Memory B cell (primary cell): ENCODE results near the gene ZNF385C.

ENCODE experiments used
- ATAC-seq: fragments of 150-1000 bp; cut with Tn5 transposase; 2 replicates; pipeline ENCODE4 v1.10.0; 2021; ENCODE audit warnings: low read depth, mild to moderate bottlenecking, moderate library complexity
- DNase-seq, 2 donors: peaks; one replicate each; pipeline ENCODE4 v3.0.0; 2022; ENCODE audit warnings: low spot score in 2 of 2
- H3K27ac Mint-ChIP-seq: one replicate; pipeline ENCODE4 v1.8.0; 2022; ENCODE audit warnings: mild to moderate bottlenecking, moderate library complexity, mixed read lengths
- H3K27me3 Mint-ChIP-seq: one replicate; pipeline ENCODE4 v1.8.0; 2022; ENCODE audit warnings: mixed read lengths
- H3K36me3 Mint-ChIP-seq: one replicate; pipeline ENCODE4 v1.8.0; 2022; ENCODE audit warnings: mild to moderate bottlenecking, mixed read lengths
- H3K4me1 Mint-ChIP-seq: one replicate; pipeline ENCODE4 v1.8.0; 2022; ENCODE audit warnings: mixed read lengths
- H3K4me3 Mint-ChIP-seq: one replicate; pipeline ENCODE4 v1.8.0; 2022; ENCODE audit warnings: mild to moderate bottlenecking, moderate library complexity, mixed read lengths
- H3K9me3 Mint-ChIP-seq: one replicate; pipeline ENCODE4 v1.8.0; 2022; ENCODE audit warnings: mixed read lengths

ZNF385C gene

DNA sequence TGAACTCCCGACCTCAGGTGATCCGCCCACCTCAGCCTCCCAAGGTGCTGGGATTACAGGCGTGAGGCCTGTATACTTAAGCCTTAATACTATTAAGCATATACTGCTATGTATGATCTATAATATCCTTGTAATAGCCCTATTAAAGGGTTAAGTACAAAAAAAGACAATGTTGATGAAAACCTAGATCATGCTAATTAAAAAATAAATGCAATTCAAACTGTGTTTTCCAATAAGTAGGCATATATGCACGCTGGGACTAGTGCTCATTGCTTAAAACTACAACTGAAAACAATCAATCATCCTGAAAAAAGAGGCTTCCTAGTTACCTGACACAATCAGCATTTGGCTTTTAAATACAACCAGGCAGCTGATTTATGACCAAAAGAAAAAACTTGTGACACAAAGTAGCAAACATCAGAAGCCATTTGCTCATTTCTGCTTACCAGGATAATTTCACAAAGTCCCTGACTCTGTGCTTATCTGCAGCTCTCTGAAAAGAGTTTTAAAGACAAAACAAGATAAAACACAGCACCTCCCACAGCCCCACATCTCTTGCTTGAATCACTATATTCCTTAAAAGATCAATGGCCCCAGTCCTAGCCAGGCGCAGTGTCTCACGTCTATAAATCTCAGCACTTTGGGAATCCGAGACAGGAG, 11.1 kb downstream of the ZNF385C start:
- Mint-ChIP-seq H3K36me3 (no peaks in the 10 kb centered on the region), H3K27me3 (peaks cover 7% of the 10 kb centered on the region), H3K4me1 (no peaks in the 10 kb centered on the region), H3K4me3 (no peak overlapping the region), H3K9me3 (no peaks in the 10 kb centered on the region), H3K27ac (no peak overlapping the region)
- ATAC-seq (no peak), DNase-seq (no peak)

GRCh38 chr17:42081516-42082129, 16.6 kb downstream of the ZNF385C start:
- H3K9me3 Mint-ChIP-seq = no peaks in the 10 kb centered on the region
- H3K36me3 Mint-ChIP-seq = no peaks in the 10 kb centered on the region
- no peak overlapping the region for H3K27ac Mint-ChIP-seq
- peaks cover 2% of the 10 kb centered on the region for H3K27me3 Mint-ChIP-seq
- DNase-seq (no peak), ATAC-seq (no peak)
- no peaks in the 10 kb centered on the region for H3K4me1 Mint-ChIP-seq
- H3K4me3 Mint-ChIP-seq = no peak overlapping the region

DNA sequence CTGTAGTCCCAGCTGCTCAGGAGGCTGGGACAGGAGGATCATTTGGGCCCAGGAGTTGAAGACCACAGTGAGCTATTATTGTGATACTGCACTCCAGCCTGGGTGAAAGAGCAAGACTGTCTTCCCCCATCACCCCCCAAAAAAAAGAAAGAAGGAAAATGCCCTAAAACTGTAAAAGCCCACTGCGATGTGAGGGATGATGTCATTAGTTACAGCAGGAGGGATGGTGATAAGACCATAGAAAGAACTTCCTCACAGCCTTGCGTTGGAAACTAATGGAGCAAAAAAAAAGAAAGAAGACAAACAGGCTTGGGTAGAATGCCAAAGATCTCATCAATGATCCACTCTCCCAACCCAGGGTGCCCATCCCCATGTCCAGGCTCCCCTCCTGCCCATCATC, 18.7 kb downstream of the ZNF385C start:
- no peak for ATAC-seq
- no peak overlapping the region for H3K4me3 Mint-ChIP-seq
- no peaks in the 10 kb centered on the region for H3K9me3 Mint-ChIP-seq
- no peaks in the 10 kb centered on the region for H3K36me3 Mint-ChIP-seq
- no peaks in the 10 kb centered on the region for H3K4me1 Mint-ChIP-seq
- peaks cover 4% of the 10 kb centered on the region for H3K27me3 Mint-ChIP-seq
- no peak overlapping the region for H3K27ac Mint-ChIP-seq
- DNase-seq = no peak

- Mint-ChIP-seq H3K4me1 (no peaks in the 10 kb centered on the region), H3K4me3 (no peak overlapping the region), H3K9me3 (no peaks in the 10 kb centered on the region), H3K27ac (no peak overlapping the region), H3K27me3 (peaks cover 4% of the 10 kb centered on the region), H3K36me3 (no peaks in the 10 kb centered on the region)
- ATAC-seq (no peak), DNase-seq (no peak)
Measured at GRCh38 chr17:42078396-42079043, 19.8 kb downstream of the ZNF385C start.

DNA sequence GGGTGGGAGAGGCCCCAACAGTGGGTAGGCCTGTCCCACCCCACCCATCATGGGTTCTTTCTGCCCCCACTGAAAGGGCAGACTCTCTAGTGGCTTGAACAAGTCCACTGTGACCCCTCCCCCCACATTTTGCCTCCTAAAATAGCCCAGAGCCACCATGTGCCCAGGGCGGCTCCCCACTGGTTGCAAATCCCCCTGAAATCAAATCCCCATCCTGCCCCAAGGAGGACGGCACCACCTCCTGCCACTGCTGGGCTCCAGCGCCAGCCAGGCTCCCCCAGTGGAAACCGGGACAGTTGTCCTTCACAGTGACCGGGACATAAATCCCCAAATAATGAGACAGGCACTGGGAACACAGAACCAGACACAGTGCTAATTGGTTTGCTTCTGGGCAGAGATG, 20.5 kb downstream of the ZNF385C start:
- no peak overlapping the region for H3K4me3 Mint-ChIP-seq
- peaks cover 7% of the 10 kb centered on the region for H3K27me3 Mint-ChIP-seq
- DNase-seq (no peak), ATAC-seq (no peak)
- H3K27ac Mint-ChIP-seq = no peak overlapping the region
- no peaks in the 10 kb centered on the region for H3K9me3 Mint-ChIP-seq
- no peaks in the 10 kb centered on the region for H3K36me3 Mint-ChIP-seq
- H3K4me1 Mint-ChIP-seq = peaks cover 3% of the 10 kb centered on the region

GRCh38 chr17:42076797-42077559, 21.3 kb downstream of the ZNF385C start:
- DNase-seq (no peak), ATAC-seq (no peak)
- Mint-ChIP-seq H3K36me3 (no peaks in the 10 kb centered on the region), H3K4me3 (no peak overlapping the region), H3K4me1 (peaks cover 6% of the 10 kb centered on the region), H3K27me3 (peaks cover 4% of the 10 kb centered on the region), H3K27ac (no peak overlapping the region), H3K9me3 (no peaks in the 10 kb centered on the region)

GRCh38 chr17:42075789-42076188, 22.5 kb downstream of the ZNF385C start:
- H3K4me1 Mint-ChIP-seq = peaks cover 9% of the 10 kb centered on the region
- H3K4me3 Mint-ChIP-seq = no peak overlapping the region
- DNase-seq (no peak), ATAC-seq (no peak)
- H3K9me3 Mint-ChIP-seq = no peaks in the 10 kb centered on the region
- H3K27me3 Mint-ChIP-seq = peaks cover 4% of the 10 kb centered on the region
- no peak overlapping the region for H3K27ac Mint-ChIP-seq
- no peaks in the 10 kb centered on the region for H3K36me3 Mint-ChIP-seq

- peaks cover 4% of the 10 kb centered on the region for H3K27me3 Mint-ChIP-seq
- no peaks in the 10 kb centered on the region for H3K36me3 Mint-ChIP-seq
- no peaks in the 10 kb centered on the region for H3K9me3 Mint-ChIP-seq
- H3K27ac Mint-ChIP-seq = no peak overlapping the region
- ATAC-seq = peak; percentile 74
- peak overlapping the region; percentile 76 for H3K4me3 Mint-ChIP-seq
- H3K4me1 Mint-ChIP-seq = peaks cover 9% of the 10 kb centered on the region
- no peak for DNase-seq
Measured at GRCh38 chr17:42072323-42073187, 25.7 kb downstream of the ZNF385C start.

GRCh38 chr17:42071810-42072209, 26.5 kb downstream of the ZNF385C start:
- H3K36me3 Mint-ChIP-seq = no peaks in the 10 kb centered on the region
- H3K9me3 Mint-ChIP-seq = no peaks in the 10 kb centered on the region
- H3K4me3 Mint-ChIP-seq = peak overlapping the region; percentile 15
- ATAC-seq (no peak), DNase-seq (no peak)
- peaks cover 5% of the 10 kb centered on the region for H3K27me3 Mint-ChIP-seq
- no peak overlapping the region for H3K27ac Mint-ChIP-seq
- peaks cover 11% of the 10 kb centered on the region for H3K4me1 Mint-ChIP-seq

GRCh38 chr17:42068979-42069378, 29.3 kb downstream of the ZNF385C start:
- Mint-ChIP-seq H3K36me3 (no peaks in the 10 kb centered on the region), H3K9me3 (no peaks in the 10 kb centered on the region), H3K27me3 (peaks cover 6% of the 10 kb centered on the region), H3K4me3 (no peak overlapping the region), H3K4me1 (peaks cover 13% of the 10 kb centered on the region), H3K27ac (no peak overlapping the region)
- ATAC-seq (no peak), DNase-seq (no peak)

- Mint-ChIP-seq H3K27me3 (peaks cover 4% of the 10 kb centered on the region), H3K27ac (no peak overlapping the region), H3K36me3 (no peaks in the 10 kb centered on the region), H3K9me3 (no peaks in the 10 kb centered on the region), H3K4me3 (no peak overlapping the region), H3K4me1 (peaks cover 17% of the 10 kb centered on the region)
- ATAC-seq (peak; percentile 53), DNase-seq (peak; percentile 72 to 78)
Measured at GRCh38 chr17:42067371-42068091, 30.7 kb downstream of the ZNF385C start.

DNA sequence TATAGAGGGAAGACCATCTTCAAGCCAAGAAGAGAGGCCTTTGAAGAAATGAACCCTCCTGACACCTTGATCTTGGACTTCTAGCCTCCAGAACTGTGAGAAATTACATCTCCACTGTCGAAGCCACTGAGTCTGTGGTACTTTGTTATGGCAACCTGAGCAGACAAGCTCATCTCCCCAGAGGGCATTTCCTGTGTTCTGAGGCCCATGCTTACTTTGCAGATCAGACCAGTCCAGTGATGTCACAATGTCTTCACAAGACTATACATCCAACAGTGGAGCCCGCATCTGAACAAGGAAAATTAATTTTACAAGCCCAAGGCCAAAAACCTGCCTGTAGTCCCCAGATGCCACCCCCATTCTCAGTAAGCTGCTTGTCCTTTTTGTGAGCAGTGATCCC, 33.1 kb downstream of the ZNF385C start:
- H3K36me3 Mint-ChIP-seq = no peaks in the 10 kb centered on the region
- no peaks in the 10 kb centered on the region for H3K9me3 Mint-ChIP-seq
- peaks cover 12% of the 10 kb centered on the region for H3K4me1 Mint-ChIP-seq
- no peak overlapping the region for H3K4me3 Mint-ChIP-seq
- DNase-seq (no peak), ATAC-seq (no peak)
- H3K27me3 Mint-ChIP-seq = peaks cover 4% of the 10 kb centered on the region
- no peak overlapping the region for H3K27ac Mint-ChIP-seq

GRCh38 chr17:42062681-42063080, 35.6 kb downstream of the ZNF385C start:
- Mint-ChIP-seq H3K4me1 (peaks cover 12% of the 10 kb centered on the region), H3K4me3 (no peak overlapping the region), H3K9me3 (no peaks in the 10 kb centered on the region), H3K27ac (no peak overlapping the region), H3K27me3 (peaks cover 4% of the 10 kb centered on the region), H3K36me3 (no peaks in the 10 kb centered on the region)
- DNase-seq (no peak), ATAC-seq (no peak)
